H9 (cell line): Measurements from ENCODE around the gene DXO. TPM values are rescaled to one million over a fixed set of nuclear protein-coding genes. Genes with fewer than 3 reads are reported as not detected.
A peak's percentile ranks its signal among the peaks of the same experiment; 100 is the strongest.

Experiments
- DNase-seq: peaks from one replicate; pipeline ENCODE4 v3.0.0-alpha.2; 2017
- H2AFZ ChIP-seq: one replicate; pipeline ENCODE4 v1.6.1; 2013; ENCODE audit warnings: mild to moderate bottlenecking, low read length, control low read depth, moderate library complexity
- H2AK5ac ChIP-seq: 2 replicates; pipeline ENCODE4 v1.6.1; 2013; ENCODE audit warnings: low read length, control low read depth, mixed read lengths; ENCODE audit not compliant: insufficient read length
- H2BK120ac ChIP-seq: one replicate; pipeline ENCODE4 v1.6.1; 2013; ENCODE audit warnings: low read depth, mild to moderate bottlenecking, low read length, control low read depth, inconsistent platforms; ENCODE audit not compliant: poor library complexity, severe bottlenecking
- H2BK12ac ChIP-seq: 2 replicates; pipeline ENCODE4 v1.6.1; 2013; ENCODE audit warnings: low read length, control low read depth, mixed read lengths, low read depth; ENCODE audit not compliant: insufficient read length
- H2BK15ac ChIP-seq: 2 replicates; pipeline ENCODE4 v1.6.1; 2013; ENCODE audit warnings: low read depth, low read length, control low read depth
- H2BK20ac ChIP-seq: one replicate; pipeline ENCODE4 v1.6.1; 2013; ENCODE audit warnings: low read depth, mild to moderate bottlenecking, low read length, control low read depth, inconsistent platforms; ENCODE audit not compliant: poor library complexity, severe bottlenecking
- H2BK5ac ChIP-seq: 2 replicates; pipeline ENCODE4 v1.6.1; 2013; ENCODE audit warnings: low read length, control low read depth, mixed read lengths; ENCODE audit not compliant: insufficient read length
- H3K14ac ChIP-seq: 2 replicates; pipeline ENCODE4 v1.6.1; 2013; ENCODE audit warnings: low read length, control low read depth; ENCODE audit not compliant: insufficient read depth
- H3K18ac ChIP-seq: 2 replicates; pipeline ENCODE4 v1.6.1; 2013; ENCODE audit warnings: low read depth, mild to moderate bottlenecking, mixed read lengths, low read length, control low read depth; ENCODE audit not compliant: insufficient read length
- H3K23ac ChIP-seq: 2 replicates; pipeline ENCODE4 v1.6.1; 2013; ENCODE audit warnings: low read length, control low read depth, mixed read lengths, low read depth; ENCODE audit not compliant: insufficient read length
- H3K23me2 ChIP-seq: 2 replicates; pipeline ENCODE4 v1.6.1; 2013; ENCODE audit warnings: low read depth, mild to moderate bottlenecking, mixed read lengths, low read length, control low read depth; ENCODE audit not compliant: insufficient read length, poor library complexity, severe bottlenecking
- H3K27ac ChIP-seq: 2 replicates; pipeline ENCODE4 v1.5.1; 2013; ENCODE audit warnings: low read length, control low read depth, mixed read lengths, low read depth; ENCODE audit not compliant: insufficient read length
- H3K27me3 ChIP-seq: 2 replicates; pipeline ENCODE4 v1.6.1; 2013; ENCODE audit warnings: low read length, control low read depth, inconsistent platforms; ENCODE audit not compliant: insufficient read depth
- H3K4ac ChIP-seq: 2 replicates; pipeline ENCODE4 v1.6.1; 2013; ENCODE audit warnings: low read depth, mild to moderate bottlenecking, control low read depth, inconsistent platforms, low read length, moderate library complexity
- H3K4me1 ChIP-seq: 2 replicates; pipeline ENCODE4 v1.6.1; 2013; ENCODE audit warnings: low read length, control low read depth, inconsistent platforms; ENCODE audit not compliant: insufficient read depth
- H3K4me2 ChIP-seq: 2 replicates; pipeline ENCODE4 v1.6.1; 2013; ENCODE audit warnings: low read length, control low read depth, mixed read lengths; ENCODE audit not compliant: insufficient read length, insufficient read depth
- H3K56ac ChIP-seq: 2 replicates; pipeline ENCODE4 v1.6.1; 2013; ENCODE audit warnings: low read depth, mild to moderate bottlenecking, mixed read lengths, low read length, control low read depth; ENCODE audit not compliant: insufficient read length
- H3K79me1 ChIP-seq: 2 replicates; pipeline ENCODE4 v1.6.1; 2013; ENCODE audit warnings: low read depth, mild to moderate bottlenecking, moderate library complexity, low read length, control low read depth, inconsistent platforms; ENCODE audit not compliant: insufficient read depth, poor library complexity, severe bottlenecking
- H3K79me2 ChIP-seq: 2 replicates; pipeline ENCODE4 v1.6.1; 2013; ENCODE audit warnings: low read length, control low read depth, inconsistent platforms; ENCODE audit not compliant: insufficient read depth
- H3K9ac ChIP-seq: 2 replicates; pipeline ENCODE4 v1.6.1; 2013; ENCODE audit warnings: low read length, control low read depth, mixed read lengths; ENCODE audit not compliant: insufficient read length; ENCODE audit errors: extremely low read depth
- H3K9me3 ChIP-seq: one replicate; pipeline ENCODE4 v1.6.1; 2013; ENCODE audit warnings: low read depth, low read length, inconsistent platforms; ENCODE audit not compliant: control insufficient read depth
- H3T11ph ChIP-seq: one replicate; pipeline ENCODE4 v1.6.1; 2013; ENCODE audit warnings: mild to moderate bottlenecking, low read length, control low read depth, inconsistent platforms
- H4K20me1 ChIP-seq: one replicate; pipeline ENCODE4 v1.6.1; 2013; ENCODE audit not compliant: control insufficient read depth, insufficient read length, insufficient read depth
- H4K5ac ChIP-seq: 2 replicates; pipeline ENCODE4 v1.6.1; 2013; ENCODE audit warnings: low read depth, mild to moderate bottlenecking, mixed read lengths, low read length, control low read depth; ENCODE audit not compliant: insufficient read length
- H4K8ac ChIP-seq: replicated peaks from 2 replicates; pipeline ENCODE4 v1.6.1; 2013; ENCODE audit warnings: low read length, control low read depth, mixed read lengths, low read depth; ENCODE audit not compliant: insufficient read length
- H4K91ac ChIP-seq: 2 replicates; pipeline ENCODE4 v1.6.1; 2013; ENCODE audit warnings: low read depth, mild to moderate bottlenecking, moderate library complexity, mixed read lengths, low read length, control low read depth; ENCODE audit not compliant: insufficient read length
- H3K27ac Mint-ChIP-seq, 3 experiments: 2 replicates in 2 of 3; 3 replicates in 1 of 3; pipeline ENCODE4 v1.8.0; 2020 to 2021; ENCODE audit warnings: mixed read lengths in 3 of 3, mild to moderate bottlenecking in 1 of 3, moderate library complexity in 1 of 3
- H3K27me3 Mint-ChIP-seq: 2 replicates; pipeline ENCODE4 v1.8.0; 2021; ENCODE audit warnings: low read depth, mild to moderate bottlenecking, moderate library complexity, mixed read lengths
- H3K36me3 Mint-ChIP-seq, 3 experiments: 2 replicates in 2 of 3; 3 replicates in 1 of 3; pipeline ENCODE4 v1.8.0; 2020 to 2021; ENCODE audit warnings: low read depth in 3 of 3, mixed read lengths in 3 of 3; ENCODE audit not compliant: insufficient read depth in 1 of 3
- H3K4me1 Mint-ChIP-seq, 2 experiments: 2 replicates each; pipeline ENCODE4 v1.8.0; 2020; ENCODE audit warnings: mixed read lengths in 2 of 2
- H3K4me3 Mint-ChIP-seq, 2 experiments: 2 replicates in 1 of 2; 3 replicates in 1 of 2; pipeline ENCODE4 v1.8.0; 2020 to 2021; ENCODE audit warnings: mild to moderate bottlenecking in 2 of 2, mixed read lengths in 2 of 2, moderate library complexity in 1 of 2
- H3K9me3 Mint-ChIP-seq, 2 experiments: 2 replicates in 1 of 2; 3 replicates in 1 of 2; pipeline ENCODE4 v1.8.0; 2020; ENCODE audit warnings: mild to moderate bottlenecking in 2 of 2, mixed read lengths in 2 of 2, moderate library complexity in 1 of 2
- WGBS: extraction: QIAGEN DNeasy Blood & Tissue Kit; methylation state at CpG from one replicate; pipeline ENCODE4 v1.1.7; 2013; ENCODE audit warnings: missing lambda C conversion rate, low lambda C conversion rate, mixed read lengths; ENCODE audit not compliant: insufficient read length; ENCODE audit errors: extremely low coverage; 5-methylcytosine and 5-hydroxymethylcytosine counted together
- total RNA-seq: library from RNA; stranded (reverse); gene quantifications from 2 replicates; pipeline ENCODE4 v1.2.1, GENCODE V29; 2021
- TF ChIP-seq, protein P1 (sequence below): fragments of 200-600 bp; sonication (generic); conservative IDR thresholded peaks from 3 replicates; pipeline ENCODE4 v1.8.0; 2021; ENCODE audit warnings: antibody characterized with exemption, mild to moderate bottlenecking

Gene DXO
- total RNA-seq, 1 experiment from 2014 or later: 21.6 TPM

DNA sequence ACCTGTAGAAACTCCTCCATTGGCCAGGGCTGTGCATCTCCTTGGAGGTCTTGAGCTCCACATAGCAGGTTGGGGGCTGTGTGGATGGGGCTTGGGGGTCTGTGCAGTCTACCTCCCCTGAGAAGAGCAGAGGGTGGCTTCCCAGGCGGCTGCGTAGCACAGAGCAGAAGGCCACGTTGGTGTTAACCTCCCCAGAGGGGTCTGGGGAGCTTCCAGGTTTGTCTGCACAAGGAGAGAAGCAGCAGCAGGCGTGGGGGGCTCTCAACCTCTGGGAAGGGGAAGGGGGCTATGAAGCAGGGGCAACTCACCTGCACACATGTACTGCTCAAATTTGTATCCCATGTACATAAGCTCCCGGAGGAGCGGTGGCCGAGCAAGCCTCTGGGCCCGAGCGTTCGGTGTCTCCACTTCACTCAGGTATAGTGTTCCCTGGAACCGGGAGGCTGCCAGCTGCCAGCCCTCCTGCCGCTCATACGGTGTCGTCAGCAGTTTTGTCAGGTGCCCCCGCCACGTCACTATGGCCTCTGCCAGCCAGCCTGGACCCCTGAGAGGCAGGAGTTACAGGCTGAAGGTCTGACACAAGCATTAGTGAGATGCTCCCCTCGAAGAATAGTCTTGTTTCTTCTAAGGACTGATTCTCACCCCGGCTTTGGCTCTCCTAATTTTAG lies 1.2 kb downstream of the DXO start:
- Mint-ChIP-seq H3K36me3 (peaks cover 33 to 69% (median 62%) of the 10 kb centered on the region in 3 experiments; a peak in 6 of 7 replicates), H3K27me3 (no peaks in the 10 kb centered on the region; the same call in 1 of the 2 replicates), H3K4me1 (peaks cover 8 to 11% of the 10 kb centered on the region in 2 experiments), H3K4me3 (peak overlapping the region; percentile 91 to 97; a peak in 3 of 5 replicates), H3K27ac (peak overlapping the region in 2 of 3 experiments; percentile 100; a peak in 2 of 7 replicates), H3K9me3 (peaks cover 0 to 7% of the 10 kb centered on the region in 2 experiments; a peak in 2 of 5 replicates)
- no peaks in the 10 kb centered on the region; the same call in 1 of the 2 replicates for H3K79me2 ChIP-seq
- no peak overlapping the region for H3K23ac ChIP-seq
- no peak overlapping the region for H4K91ac ChIP-seq
- H2AK5ac ChIP-seq: no peak overlapping the region
- no peaks in the 10 kb centered on the region for H4K20me1 ChIP-seq
- H4K5ac ChIP-seq: no peak overlapping the region
- no peak overlapping the region for H4K8ac ChIP-seq
- H3K9ac ChIP-seq: no peak overlapping the region
- no peak overlapping the region for H3T11ph ChIP-seq
- H3K79me1 ChIP-seq: no peaks in the 10 kb centered on the region
- no peak for DNase-seq
- no peak overlapping the region for H3K56ac ChIP-seq
- no peak overlapping the region for H3K14ac ChIP-seq
- peak overlapping the region; percentile 94 for H3K4me2 ChIP-seq
- no peak overlapping the region for H2AFZ ChIP-seq
- WGBS: no CpG with 5 or more reads among the region's 18 CpGs
- peaks cover 3% of the 10 kb centered on the region; the same call in 1 of the 2 replicates for H3K4me1 ChIP-seq
- TF ChIP-seq, protein P1, sequence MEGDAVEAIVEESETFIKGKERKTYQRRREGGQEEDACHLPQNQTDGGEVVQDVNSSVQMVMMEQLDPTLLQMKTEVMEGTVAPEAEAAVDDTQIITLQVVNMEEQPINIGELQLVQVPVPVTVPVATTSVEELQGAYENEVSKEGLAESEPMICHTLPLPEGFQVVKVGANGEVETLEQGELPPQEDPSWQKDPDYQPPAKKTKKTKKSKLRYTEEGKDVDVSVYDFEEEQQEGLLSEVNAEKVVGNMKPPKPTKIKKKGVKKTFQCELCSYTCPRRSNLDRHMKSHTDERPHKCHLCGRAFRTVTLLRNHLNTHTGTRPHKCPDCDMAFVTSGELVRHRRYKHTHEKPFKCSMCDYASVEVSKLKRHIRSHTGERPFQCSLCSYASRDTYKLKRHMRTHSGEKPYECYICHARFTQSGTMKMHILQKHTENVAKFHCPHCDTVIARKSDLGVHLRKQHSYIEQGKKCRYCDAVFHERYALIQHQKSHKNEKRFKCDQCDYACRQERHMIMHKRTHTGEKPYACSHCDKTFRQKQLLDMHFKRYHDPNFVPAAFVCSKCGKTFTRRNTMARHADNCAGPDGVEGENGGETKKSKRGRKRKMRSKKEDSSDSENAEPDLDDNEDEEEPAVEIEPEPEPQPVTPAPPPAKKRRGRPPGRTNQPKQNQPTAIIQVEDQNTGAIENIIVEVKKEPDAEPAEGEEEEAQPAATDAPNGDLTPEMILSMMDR: no peak
- no peaks in the 10 kb centered on the region for H3K9me3 ChIP-seq
- no peak overlapping the region for H2BK120ac ChIP-seq
- H2BK15ac ChIP-seq: no peak overlapping the region
- no peaks in the 10 kb centered on the region for H3K27me3 ChIP-seq
- H3K23me2 ChIP-seq: peaks cover 6% of the 10 kb centered on the region
- H3K4ac ChIP-seq: 0 out of 2 replicates have a peak overlapping the region, but pooled peaks have one; percentile 3
- H3K27ac ChIP-seq: no peak overlapping the region
- H2BK5ac ChIP-seq: no peak overlapping the region
- H2BK12ac ChIP-seq: no peak overlapping the region
- H2BK20ac ChIP-seq: no peak overlapping the region
- H3K18ac ChIP-seq: no peak overlapping the region
